SW480 (cell line): ENCODE measurements around the gene SLC6A1.

ENCODE experiments used
- DNase-seq: peaks from one replicate; pipeline ENCODE4 v3.0.0-alpha.2; 2016; ENCODE audit warnings: low spot score

Gene SLC6A1

DNA sequence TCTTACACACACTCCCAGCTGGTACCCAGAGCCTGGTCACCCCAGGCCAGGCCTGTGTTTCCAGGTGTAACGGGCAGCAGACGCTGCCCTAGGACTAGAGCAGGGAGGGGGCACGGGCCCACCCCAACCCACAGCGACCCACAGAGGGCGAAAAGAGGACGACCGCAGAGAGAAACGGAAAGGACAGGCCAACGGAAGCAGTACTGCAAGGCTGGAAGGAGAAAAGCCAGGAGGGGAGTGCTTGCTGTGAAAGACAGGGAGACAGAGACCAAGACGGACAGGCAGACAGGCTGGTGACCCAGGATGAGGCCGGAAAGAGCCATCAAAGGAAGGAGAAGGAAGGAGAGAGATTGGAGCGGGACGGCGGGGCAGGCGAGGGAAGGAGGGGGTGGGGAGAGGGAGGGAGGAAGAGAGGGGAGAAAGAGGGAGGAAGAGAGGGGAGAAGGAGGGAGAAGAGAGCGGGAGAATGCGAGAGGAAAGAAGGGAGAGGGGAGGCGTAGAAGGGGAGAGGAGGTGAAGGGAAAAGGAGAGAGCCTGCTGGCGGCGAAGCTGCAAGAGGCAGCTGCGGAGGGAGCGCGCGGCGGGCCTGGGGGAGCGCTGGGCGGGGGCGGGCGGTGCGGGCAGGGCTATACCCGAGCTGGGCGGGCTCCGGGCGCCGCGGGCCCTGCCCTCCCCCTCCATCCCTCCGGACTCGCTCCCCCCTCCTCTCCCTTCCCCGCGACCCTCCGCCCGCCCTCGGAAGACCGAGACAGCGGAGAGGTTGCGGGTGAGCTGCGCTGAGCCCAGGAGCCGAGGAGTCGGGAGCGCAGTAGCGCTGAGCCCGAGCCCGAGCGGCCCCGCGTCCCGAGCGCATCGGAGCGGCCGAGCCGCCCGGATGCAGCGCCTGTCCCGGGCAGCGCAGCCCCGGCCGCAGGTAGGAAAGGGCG, at the start of gene SLC6A1:
Gene SLC6A1, plus strand, starts transcription at position 732 of the 926 bp plus-strand sequence. CDS start 24,464 bp downstream, outside the sequence.
- DNase-seq, result no peak

DNA sequence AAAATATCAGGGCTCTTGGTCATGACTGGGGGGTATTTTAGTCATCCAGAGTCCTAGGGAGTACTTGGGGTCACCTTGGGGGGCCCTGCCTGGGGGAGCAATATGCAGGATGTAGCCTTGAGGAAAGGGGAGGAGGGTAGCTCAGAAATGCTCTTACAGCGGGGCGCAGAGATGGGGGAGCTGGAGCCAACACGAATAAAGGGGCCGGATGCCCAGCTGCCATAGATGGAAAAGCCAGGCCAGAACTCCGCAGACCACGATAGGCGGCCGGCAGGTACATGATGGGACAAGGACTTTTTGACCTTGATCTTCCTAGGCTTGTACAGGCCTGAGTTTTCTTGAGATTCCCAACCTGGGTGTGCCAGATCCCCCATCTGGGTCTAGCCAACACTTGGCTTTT, 47.7 kb upstream of the SLC6A1 start:
- DNase-seq, result no peak

DNA sequence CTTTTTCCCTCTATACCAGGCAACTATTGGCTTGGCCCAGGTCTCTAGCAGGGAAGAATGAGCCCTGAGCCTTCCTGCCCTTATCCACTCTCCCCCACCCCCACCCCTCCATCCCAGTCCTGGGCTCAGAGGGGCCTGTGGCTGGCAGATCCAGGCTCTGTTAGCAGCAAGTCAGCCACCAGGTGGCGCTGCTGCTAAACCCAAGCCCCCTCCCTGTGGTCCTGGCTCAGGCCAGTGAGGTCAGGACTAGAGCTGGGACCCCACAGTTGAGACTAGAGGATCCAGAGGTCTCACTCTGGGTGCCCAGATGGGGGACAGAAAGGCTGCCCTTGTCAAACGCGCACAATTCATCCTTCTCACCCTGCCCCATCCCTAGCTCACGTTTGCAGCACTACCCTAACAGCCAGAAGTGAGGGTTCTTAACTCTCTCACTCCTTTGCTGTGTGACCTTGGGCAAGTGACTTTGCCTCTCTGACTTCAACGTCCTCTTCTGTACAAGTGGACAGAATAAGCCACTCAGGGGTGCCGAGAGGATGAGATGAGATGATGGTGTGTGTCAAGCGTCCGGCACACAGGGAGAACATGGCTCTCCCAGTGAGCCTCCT, 46.8 kb upstream of the SLC6A1 start:
- peak; percentile 7 for DNase-seq

DNA sequence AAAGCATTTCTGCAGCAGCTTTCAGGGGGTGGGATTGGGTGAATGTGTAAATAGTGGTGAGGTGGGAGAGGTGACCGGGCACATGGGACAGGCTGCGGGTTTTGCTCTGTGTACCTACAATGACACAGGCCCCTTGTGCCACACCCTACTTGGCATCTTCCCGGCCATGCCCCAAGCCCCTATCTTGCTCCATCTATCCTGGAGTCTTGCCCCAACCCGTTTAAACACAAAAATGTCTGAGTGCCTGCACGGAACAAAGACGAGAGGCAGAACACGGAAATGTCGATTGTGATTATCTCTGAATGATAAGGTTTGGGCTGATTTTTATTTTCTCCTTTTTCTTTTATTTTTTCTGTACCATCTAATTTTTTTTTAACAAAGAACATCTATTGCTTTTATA, 46.0 kb upstream of the SLC6A1 start:
- DNase-seq, result no peak

DNA sequence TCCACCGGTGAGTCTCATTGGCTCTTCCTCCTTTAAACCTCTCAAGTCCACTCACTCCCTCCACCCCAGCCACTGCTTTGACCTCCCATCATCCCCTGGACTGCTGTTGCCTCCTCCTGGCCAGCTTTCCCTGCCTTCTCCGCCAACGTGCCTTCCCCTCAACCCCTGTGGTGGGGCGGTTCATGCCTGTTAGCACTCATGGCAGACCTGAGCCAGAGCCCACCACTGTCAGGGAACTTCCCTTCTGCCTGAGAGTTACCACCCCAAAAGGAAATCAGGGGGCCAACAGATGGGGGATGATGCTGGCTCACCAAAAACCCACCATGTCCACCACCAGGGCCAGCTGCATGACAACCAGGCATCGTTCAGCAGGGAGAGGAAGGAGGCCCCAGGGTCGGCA, 44.2 kb upstream of the SLC6A1 start:
- no peak for DNase-seq

DNA sequence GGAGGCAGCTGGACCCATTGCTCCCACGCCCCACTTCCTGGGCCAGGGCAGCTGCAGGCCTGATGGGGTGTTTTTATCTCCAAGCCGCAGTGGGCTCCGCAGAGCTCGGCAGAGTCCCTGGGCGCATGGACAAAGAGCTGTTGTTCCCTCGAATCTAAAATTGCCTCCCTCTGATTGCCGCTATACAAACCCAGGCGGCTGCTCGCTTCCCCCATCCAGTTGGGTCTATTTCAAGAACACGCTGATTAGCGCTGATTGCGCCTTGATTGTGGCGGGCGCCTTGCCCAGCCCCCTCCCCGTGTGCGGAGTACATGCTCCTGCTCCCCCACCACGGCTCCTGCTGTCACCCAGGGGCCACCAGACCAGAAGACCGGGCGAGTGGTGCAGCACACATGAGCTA, 43.4 kb upstream of the SLC6A1 start:
- no peak for DNase-seq

DNA sequence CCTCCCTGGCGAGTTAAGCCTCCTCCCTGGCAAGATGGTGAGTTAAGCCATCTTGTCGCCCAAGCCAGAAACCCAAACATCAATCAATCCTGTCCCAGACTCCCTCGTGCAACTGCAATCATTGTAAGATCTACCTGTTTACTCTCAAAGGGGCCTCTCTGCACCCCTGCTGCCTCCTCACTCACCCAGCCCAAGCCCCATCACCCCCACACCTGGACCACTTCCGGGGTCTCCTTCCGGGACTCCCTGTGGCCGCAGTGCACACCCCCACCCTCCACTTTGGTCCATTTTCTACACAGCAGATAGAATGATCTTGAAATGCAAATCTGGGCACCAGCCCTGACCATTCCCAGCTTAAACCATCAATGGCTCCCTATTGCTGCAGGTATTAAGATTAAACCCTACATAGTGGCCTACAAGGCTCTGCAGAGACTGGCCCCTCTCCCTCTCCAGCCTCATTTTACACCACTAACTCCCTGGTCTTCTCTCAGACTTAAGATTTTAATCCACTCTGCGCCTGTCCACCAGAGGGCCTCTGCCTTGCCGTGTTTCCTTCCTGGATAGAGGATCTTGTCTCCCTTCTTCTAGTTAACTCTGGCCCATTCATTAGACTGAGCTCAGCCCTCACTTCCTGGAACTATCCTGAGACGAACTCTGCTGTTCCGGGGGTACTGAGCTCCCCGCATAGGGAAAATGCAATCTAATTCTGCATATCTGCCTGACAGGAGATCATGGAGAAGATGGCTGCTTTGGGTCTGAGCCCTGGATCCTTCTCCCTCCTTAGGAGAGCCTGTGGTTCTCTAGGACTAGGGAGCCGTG, 41.9 kb upstream of the SLC6A1 start:
- DNase-seq, result peak; percentile 58

DNA sequence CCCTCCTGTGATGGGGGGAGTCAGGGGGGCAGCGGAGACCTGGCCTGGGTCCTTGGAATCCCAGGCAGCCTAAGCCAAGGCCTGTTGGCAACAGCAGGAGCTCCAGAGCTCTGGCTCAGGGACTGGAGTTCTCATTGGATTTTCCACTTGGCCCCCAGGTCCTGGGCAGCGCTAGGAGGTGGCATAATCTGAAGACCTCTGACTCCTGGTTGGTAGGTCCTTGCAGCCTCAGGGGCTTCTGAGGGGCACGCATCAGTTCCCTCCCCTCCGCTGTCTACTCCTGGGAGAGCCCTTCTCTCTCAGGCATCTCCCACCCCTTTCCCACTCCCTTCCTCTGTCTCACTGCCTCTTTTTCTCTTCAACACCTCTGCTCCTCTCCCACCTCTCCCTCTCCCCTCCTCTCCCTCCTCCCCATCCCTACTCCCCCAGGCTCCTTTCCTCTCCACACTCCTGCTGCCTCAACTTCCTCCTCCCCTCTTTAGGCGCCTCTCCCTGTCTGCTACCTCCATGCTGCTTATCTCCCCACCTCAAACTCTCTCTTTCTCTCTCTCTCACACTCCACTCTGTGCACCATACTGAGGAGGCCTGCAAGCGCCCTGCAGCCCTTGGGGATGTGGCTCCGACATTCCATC, 41.1 kb upstream of the SLC6A1 start:
- no peak for DNase-seq

DNA sequence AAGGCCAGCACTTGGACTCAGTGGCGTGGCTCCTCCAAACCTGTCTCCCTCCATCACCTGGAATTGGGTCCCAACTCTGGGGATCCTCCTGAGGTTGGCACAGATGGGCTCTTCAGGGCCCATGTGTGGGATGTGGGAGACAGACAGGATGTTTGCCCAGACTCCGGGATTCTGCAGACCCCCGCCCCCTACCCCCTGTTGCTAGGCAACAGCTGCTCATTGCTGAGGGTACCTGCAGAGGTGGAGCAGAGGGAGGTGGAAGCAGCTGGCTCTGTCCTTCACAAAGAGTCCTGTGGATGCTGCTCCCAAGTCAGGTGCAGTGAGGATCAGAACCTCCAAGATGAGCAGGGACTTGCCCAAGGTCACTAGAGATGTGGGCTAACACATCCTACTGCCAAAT, 40.0 kb upstream of the SLC6A1 start:
- no peak for DNase-seq

DNA sequence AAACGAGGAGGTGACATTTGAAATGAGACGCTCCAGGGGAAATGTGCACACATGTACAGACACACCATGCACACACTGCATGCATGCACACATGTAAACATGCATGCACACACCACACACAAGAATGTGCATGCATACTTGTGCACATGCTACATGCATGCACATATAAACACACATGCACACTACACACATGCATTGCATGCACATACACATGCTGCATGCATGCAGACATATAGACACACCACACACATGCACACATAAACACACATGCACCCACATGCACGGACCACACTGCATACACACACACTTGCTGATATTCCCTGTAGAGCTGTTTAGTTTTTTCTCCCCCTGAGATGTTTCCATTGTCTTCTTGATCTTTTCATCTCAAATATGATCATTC, 37.8 kb upstream of the SLC6A1 start:
- DNase-seq, result no peak

DNA sequence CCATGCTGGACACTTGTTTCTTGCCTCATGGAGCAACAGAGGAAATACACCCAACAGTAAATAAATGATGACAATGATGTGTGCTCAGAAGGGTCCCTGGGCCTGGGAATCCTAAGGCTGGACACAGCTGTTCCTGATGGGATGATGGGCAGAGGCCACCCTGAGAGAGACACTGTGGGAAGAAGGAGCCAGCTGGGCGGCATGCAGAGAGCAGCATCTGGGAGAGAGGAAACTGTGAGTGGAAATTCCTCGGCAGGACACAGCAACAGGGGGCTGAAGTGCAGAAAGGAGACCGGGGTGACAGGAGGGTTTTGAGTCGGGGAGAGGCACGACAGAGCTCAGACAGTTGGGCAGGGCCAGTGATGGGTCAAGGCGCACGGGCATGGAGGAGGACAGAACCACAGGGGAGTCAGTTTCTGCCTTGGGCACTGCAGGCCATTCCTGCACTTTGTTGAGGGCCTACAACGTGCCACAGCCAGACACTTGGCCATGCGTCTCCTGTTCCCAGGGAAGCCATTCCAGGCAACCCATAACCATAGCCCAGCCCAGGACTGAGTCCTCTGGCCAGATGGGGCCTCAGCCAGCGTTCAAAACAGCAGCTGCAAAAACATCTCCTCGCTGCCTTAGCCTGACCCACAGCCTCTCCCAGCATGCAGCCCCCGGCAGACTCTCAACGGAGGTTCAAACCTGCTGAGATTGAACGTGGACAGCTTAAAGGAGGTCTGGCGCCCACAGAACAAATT, 36.7 kb upstream of the SLC6A1 start:
- DNase-seq, result no peak

DNA sequence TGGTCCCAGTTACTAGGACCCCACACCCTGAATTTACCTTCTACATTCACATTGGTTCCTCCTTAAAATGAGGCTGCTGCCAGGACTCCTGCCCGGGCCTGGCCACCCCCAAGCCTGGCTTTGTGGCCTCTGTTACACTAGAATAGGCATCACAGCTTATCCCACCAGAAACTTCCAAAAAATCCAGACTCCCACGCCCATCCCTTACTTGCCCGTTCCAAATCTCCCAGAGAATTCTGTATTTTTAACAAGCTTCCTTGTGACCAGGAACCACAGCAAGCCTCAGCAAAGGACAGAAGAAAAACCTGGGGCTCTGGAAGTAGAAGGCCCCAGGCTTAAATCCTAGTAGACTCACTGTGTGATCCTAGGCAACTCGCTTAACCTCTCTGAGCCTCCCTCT, 36.0 kb upstream of the SLC6A1 start:
- no peak for DNase-seq

DNA sequence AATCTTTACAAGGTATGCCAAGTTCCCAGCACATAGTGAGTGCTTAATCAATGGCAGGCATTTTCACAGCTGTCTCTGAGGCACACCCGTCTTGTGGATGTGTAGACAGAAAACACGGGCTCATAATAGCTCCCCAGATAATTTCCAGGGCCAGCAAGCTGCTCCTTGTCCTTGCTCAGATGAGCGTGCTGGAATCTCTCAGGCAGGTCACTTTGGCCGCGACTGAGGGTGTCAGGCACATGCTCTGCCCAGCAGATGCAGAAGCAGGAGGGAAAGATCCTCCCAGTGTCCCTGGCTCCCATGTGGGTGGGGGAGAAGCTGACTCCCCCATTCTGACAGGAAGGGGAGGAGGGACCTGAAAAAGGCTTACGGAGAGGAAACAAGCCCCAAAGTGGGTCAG, 35.6 kb upstream of the SLC6A1 start:
- DNase-seq, result no peak

DNA sequence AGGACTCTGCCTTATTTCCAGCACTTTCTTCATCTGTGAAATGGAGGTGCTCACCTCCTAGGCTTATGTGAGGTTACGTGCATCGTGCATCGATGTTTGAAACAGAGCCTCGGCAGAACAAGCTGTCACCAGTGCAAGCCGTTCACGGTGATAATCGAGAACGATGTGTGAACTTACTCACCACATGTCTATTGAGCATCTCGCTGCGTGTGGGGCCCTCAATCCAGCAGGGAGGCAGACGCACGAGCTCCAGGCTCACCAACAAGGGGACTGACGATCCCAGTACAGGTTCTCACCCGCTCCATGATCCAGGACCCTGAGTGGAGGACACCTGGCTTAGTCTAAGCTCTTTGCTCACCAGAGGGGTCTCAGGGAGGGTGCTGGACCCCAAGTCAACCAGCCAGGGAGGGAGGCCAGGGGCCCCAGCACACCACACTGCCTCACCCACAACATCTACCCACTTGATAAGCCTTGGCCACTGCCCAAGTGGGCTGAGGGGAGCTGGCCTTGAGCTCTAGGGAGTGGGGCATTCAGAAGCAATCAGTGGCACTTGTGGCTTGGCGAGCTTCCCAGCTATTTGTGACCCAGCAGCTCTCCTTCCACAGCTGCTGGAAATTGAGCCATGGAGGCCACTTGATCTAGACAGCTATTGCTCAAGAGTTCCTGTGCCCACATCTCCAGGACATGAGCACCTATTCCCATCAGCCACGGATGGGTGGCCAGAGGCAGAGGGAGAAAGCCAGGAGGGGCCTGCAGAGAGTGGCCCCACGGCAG, 34.4 kb upstream of the SLC6A1 start:
- DNase-seq, result peak; percentile 34

DNA sequence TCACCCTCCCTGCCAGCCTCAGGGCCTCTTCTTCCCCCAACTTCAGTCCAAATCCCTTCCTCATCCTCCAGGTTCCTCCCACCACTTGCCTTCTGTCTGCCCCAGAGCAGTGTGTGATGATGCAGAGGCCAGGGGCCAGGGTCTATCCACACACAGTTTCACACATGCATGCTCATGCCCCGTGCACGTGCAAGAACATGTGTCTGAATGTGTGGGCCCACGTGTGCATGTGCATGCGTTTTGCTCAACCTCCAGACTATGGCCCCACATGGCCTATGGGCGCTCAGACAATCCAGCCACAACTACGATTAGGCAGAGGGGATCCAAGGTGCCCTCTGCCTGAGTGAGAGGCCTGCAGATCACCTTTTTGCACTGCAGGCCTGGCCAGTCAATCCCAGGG, 32.3 kb upstream of the SLC6A1 start:
- no peak for DNase-seq

DNA sequence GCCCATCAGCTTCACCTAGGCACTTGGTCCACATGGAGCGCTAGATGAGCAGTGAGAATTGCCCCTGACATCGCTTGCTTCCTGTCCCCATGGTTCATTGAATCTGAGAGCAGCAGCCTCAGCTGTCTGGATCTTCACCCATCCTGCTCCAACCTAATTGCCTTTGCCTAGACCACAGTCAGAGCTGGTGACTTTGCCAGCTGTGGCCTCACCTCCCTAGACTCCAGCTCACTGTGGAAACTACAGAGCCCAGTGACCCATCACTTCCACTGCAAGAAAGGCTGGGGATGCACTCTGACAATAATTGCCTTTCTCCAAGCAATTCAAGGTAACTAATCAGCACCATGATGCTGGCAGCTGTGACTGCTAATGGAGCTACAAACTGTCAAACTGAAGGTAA, 30.6 kb upstream of the SLC6A1 start:
- DNase-seq, result no peak

DNA sequence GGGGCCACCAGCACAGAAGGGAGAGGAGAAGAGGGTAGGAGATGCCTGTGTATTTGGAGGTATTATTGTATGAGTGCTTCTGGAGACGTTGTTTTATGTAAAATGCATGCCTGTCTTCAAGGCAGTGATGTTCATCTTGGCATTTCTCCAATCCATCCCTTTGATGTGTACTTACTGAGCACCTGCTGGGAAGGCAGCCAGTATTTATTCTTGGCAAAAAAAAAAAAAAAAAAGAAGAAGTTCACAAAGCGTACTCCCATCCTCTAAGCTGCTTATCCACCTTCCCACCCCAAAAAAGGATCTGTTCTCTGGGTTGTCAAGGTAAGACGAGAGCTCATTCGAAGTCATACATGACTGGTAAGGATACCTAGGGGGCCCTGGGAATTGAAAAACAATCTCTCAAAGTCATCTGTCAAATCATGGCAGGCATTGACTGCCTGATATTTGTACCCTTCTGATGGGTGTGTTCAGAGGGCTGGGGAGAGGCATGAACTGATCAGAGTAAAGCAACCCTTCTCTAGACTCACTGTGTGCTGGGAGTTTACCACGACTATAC, 30.0 kb upstream of the SLC6A1 start:
- peak; percentile 3 for DNase-seq

DNA sequence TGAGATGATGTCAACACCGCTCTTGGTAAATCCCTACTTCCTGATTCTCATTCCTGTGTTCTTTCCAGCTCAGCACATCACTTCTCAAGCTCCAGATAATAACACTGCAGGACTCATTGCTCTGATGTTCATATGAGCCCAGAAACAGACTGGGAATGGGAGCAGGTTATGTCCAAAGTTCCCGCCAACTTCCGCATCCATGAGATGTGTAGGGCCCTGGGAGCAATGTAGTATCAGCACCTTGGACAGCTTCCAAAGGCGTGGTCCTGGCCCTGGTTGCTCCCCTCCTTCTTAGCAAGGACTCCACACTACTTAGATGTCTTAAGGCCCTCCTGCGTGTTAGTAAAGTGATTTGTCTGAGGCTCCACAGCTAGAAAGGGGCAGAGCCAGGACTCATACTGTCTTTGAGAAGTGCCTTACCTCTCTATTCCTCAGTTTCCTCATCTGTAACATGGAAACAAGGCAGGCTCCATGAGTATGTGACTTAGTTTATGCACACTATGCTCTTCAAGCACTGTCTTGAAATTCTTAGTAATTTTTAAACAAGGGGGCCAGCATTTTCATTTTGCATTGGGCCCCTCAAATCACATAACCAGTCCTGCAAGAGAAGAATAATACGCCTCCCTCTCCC, 27.9 kb upstream of the SLC6A1 start:
- DNase-seq, result peak; percentile 6

DNA sequence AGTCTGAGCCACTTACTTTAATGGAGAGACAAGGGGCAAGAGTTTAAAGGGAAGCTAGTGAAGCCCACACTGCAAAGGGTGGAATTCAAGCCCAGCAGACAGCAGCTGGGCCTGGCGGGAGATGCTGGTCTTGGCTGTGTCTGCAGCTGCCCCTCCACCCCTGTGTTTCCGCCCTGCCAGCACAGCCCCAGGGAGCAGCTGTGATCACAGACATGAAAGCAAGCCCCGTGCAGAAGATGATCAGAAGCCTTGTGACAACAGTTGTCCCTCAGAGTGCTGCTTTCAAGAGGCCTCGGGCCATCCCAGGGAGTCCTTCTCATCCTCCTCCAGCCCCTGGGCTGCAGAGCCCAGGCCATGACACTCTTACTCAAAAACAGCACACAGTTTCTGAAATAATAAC, 24.1 kb upstream of the SLC6A1 start:
- DNase-seq, result no peak
